ENCODE measurements around the gene MLST8.

MLST8 gene

GRCh38 chr16:2244926-2245795 lies 39.9 kb downstream of the MLST8 start:
- Histone ChIP-seq H3K27ac (no peak overlapping the region), H3K79me2 (ENCODE audit: insufficient read depth, low read depth) (peaks cover 26% of the 10 kb centered on the region), H4K20me1 (ENCODE audit: insufficient read depth) (no peaks in the 10 kb centered on the region)

GRCh38 chr16:2246301-2246885 lies 41.1 kb downstream of the MLST8 start:
- Histone ChIP-seq H3K9ac (no peak overlapping the region), H3K4me1 (ENCODE audit: low read depth, poor library complexity, severe bottlenecking) (peaks cover 13% of the 10 kb centered on the region), H2AFZ (ENCODE audit: low read depth) (no peak overlapping the region), H3K27ac (no peak overlapping the region), H3K79me2 (ENCODE audit: insufficient read depth, low read depth) (peaks cover 33% of the 10 kb centered on the region), H3K36me3 (ENCODE audit: insufficient read depth) (peaks cover 7% of the 10 kb centered on the region; the same call in 1 of the 2 replicates), H3K4me3 (IDR thresholded peaks at IDR 0.05; ENCODE audit: insufficient read depth, low read depth, low read length) (no peak overlapping the region), H4K20me1 (ENCODE audit: insufficient read depth) (no peaks in the 10 kb centered on the region), H3K27me3 (ENCODE audit: insufficient read depth, low read depth) (no peaks in the 10 kb centered on the region), H3K4me2 (no peak overlapping the region)
- TF ChIP-seq CTCF (conservative IDR thresholded peaks at IDR 0.05; ENCODE audit: low read depth, low read length), result no peak

More at GRCh38 chr16:2244926-2245795, 39.9 kb downstream of the MLST8 start:
- peaks cover 7% of the 10 kb centered on the region; the same call in 1 of the 2 replicates for H3K36me3 ChIP-seq (ENCODE audit: insufficient read depth)
- H3K27me3 ChIP-seq (ENCODE audit: insufficient read depth, low read depth), result no peaks in the 10 kb centered on the region
- H3K4me3 ChIP-seq (IDR thresholded peaks at IDR 0.05; ENCODE audit: insufficient read depth, low read depth, low read length), result no peak overlapping the region
- no peak overlapping the region for H2AFZ ChIP-seq (ENCODE audit: low read depth)
- TF ChIP-seq CTCF (conservative IDR thresholded peaks at IDR 0.05; ENCODE audit: low read depth, low read length), result no peak
- H3K9ac ChIP-seq, result no peak overlapping the region
- peaks cover 12% of the 10 kb centered on the region for H3K4me1 ChIP-seq (ENCODE audit: low read depth, poor library complexity, severe bottlenecking)
- no peak overlapping the region for H3K4me2 ChIP-seq

GRCh38 chr16:2250652-2251295 lies 45.5 kb downstream of the MLST8 start:
- Histone ChIP-seq H3K4me3 (IDR thresholded peaks at IDR 0.05; ENCODE audit: insufficient read depth, low read depth, low read length) (no peak overlapping the region), H4K20me1 (ENCODE audit: insufficient read depth) (no peaks in the 10 kb centered on the region), H3K27me3 (ENCODE audit: insufficient read depth, low read depth) (no peaks in the 10 kb centered on the region), H3K27ac (peak overlapping the region; percentile 88), H2AFZ (ENCODE audit: low read depth) (peak overlapping the region; percentile 62), H3K79me2 (ENCODE audit: insufficient read depth, low read depth) (peaks cover 33% of the 10 kb centered on the region), H3K36me3 (ENCODE audit: insufficient read depth) (peaks cover 15% of the 10 kb centered on the region; the same call in 1 of the 2 replicates), H3K9ac (peak overlapping the region; percentile 74), H3K4me1 (ENCODE audit: low read depth, poor library complexity, severe bottlenecking) (peaks cover 29% of the 10 kb centered on the region), H3K4me2 (peak overlapping the region; percentile 55)
- TF ChIP-seq CTCF (conservative IDR thresholded peaks at IDR 0.05; ENCODE audit: low read depth, low read length), result no peak

- no peak within 1 kb of the TSS for H3K4me3 ChIP-seq (IDR thresholded peaks at IDR 0.05; ENCODE audit: insufficient read depth, low read depth, low read length)
- TF ChIP-seq CTCF (conservative IDR thresholded peaks at IDR 0.05; ENCODE audit: low read depth, low read length), result peak; percentile 62
- H3K27ac ChIP-seq, result peak within 1 kb of the TSS; percentile 88
- peak within 1 kb of the TSS; percentile 71 for H3K4me2 ChIP-seq
- peaks cover 18% of the 10 kb centered on the region; the same call in 1 of the 2 replicates for H3K36me3 ChIP-seq (ENCODE audit: insufficient read depth)
- no peaks in the 10 kb centered on the region for H4K20me1 ChIP-seq (ENCODE audit: insufficient read depth)
- H3K9ac ChIP-seq, result peak within 1 kb of the TSS; percentile 74
- peaks cover 33% of the 10 kb centered on the region for H3K79me2 ChIP-seq (ENCODE audit: insufficient read depth, low read depth)
- no peaks in the 10 kb centered on the region for H3K27me3 ChIP-seq (ENCODE audit: insufficient read depth, low read depth)
- H2AFZ ChIP-seq (ENCODE audit: low read depth), result peak within 1 kb of the TSS; percentile 62
- H3K4me1 ChIP-seq (ENCODE audit: low read depth, poor library complexity, severe bottlenecking), result peaks cover 29% of the 10 kb centered on the region
Observed at GRCh38 chr16:2251296-2252111, 46.2 kb downstream of the MLST8 start, which contains the start of gene ECI1. ECI1 (minus strand) TSS chr16:2251587; CDS start chr16:2251566, 21 bp downstream.

Data from KMS-11 (cell line).